Breast epithelium (tissue), 4 donors: ENCODE measurements around the gene TERB2. TPM values are rescaled to one million over a fixed set of nuclear protein-coding genes. Genes with fewer than 3 reads are reported as not detected.
"Not testable (repeated sequence)": the region's sequence is repeated elsewhere in the genome, so short reads cannot be mapped to it uniquely, and the experiment has no call there.

ENCODE experiments used
- DNase-seq, 2 donors: peaks; one replicate each; pipeline ENCODE4 v3.0.0-alpha.2; 2019; ENCODE audit warnings: low spot score in 2 of 2
- H3K27ac ChIP-seq, 2 donors: fragments of 200-600 bp; sonication (generic) in 1 of 2; one replicate each; pipeline ENCODE4 v1.5.1; 2016 to 2019; ENCODE audit warnings: mild to moderate bottlenecking in 1 of 2
- H3K27me3 ChIP-seq, 2 donors: fragments of 200-600 bp; sonication (generic) in 1 of 2; one replicate each; pipeline versions ENCODE4 v1.5.1 to v1.6.0; 2017 to 2019; ENCODE audit warnings: control low read depth in 1 of 2, mild to moderate bottlenecking in 1 of 2
- H3K36me3 ChIP-seq: fragments of 200-600 bp; one replicate; pipeline ENCODE4 v1.5.1; 2019
- H3K4me1 ChIP-seq, 2 donors: fragments of 200-600 bp; sonication (generic); one replicate each; pipeline ENCODE4 v1.5.1; 2016 to 2019; ENCODE audit warnings: control low read depth in 1 of 2
- H3K4me3 ChIP-seq, 3 donors: fragments of 200-600 bp; sonication (generic); 1 replicate in 2 of 3; 2 replicates in 1 of 3; pipeline ENCODE4 v1.5.1; 2016 to 2019; ENCODE audit warnings: mild to moderate bottlenecking in 3 of 3, moderate library complexity in 2 of 3
- H3K9me3 ChIP-seq, 2 donors: fragments of 200-600 bp; sonication (generic) in 1 of 2; one replicate each; pipeline ENCODE4 v1.5.1; 2016 to 2019; ENCODE audit warnings: control low read depth in 1 of 2
- CTCF ChIP-seq, 3 donors: fragments of 450-650 bp; IDR thresholded peaks; one replicate each; pipeline ENCODE4 v1.5.1; 2016 to 2017; ENCODE audit warnings: antibody characterized with exemption in 3 of 3, mild to moderate bottlenecking in 3 of 3, moderate library complexity in 3 of 3
- POLR2A ChIP-seq: fragments of 450-650 bp; IDR thresholded peaks from one replicate; pipeline ENCODE4 v1.6.1; 2016; ENCODE audit warnings: antibody characterized with exemption, mild to moderate bottlenecking, moderate library complexity
- POLR2AphosphoS5 ChIP-seq, 3 donors: sonication (generic); formaldehyde crosslinking; IDR thresholded peaks; one replicate each; pipeline ENCODE4 v1.6.1; 2017; ENCODE audit warnings: antibody characterized with exemption in 3 of 3
- intact Hi-C: fragments of 100-400 bp; cut with DNase I; formaldehyde crosslinking; loops from one replicate; pipeline ENCODE4 v1.15.1; 2023; ENCODE audit warnings: low total_unique reads
- total RNA-seq, 3 donors: library from RNA; depleted of rRNA; stranded (reverse); fragments of >200 nt; gene quantifications; one replicate each; pipeline ENCODE4 v1.1.0, GENCODE V29; 2016

The TERB2 gene, protein sequence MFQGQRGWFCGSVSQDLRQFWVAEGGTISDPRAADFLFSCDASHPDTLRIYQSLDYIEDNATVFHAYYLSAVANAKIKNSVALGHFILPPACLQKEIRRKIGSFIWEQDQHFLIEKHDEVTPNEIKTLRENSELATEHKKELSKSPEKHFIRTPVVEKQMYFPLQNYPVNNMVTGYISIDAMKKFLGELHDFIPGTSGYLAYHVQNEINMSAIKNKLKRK
- total RNA-seq, result not detected

GRCh38 chr15:44956388-44956787 lies at the start of gene TERB2:
TSS of gene TERB2 (plus strand) at chr15:44956687. CDS start at chr15:44956719, 32 bp downstream.
- intact Hi-C loops, result no loop called here
- TF ChIP-seq CTCF (IDR thresholded peaks at IDR 0.05) (no peak), POLR2AphosphoS5 (IDR thresholded peaks at IDR 0.05) (no peak), POLR2A (no peak)
- H3K4me3 ChIP-seq, result no peak within 1 kb of the TSS
- DNase-seq, result no peak
- H3K4me1 ChIP-seq, result no peaks in the 10 kb centered on the region
- no peaks in the 10 kb centered on the region for H3K27me3 ChIP-seq
- no peak within 1 kb of the TSS for H3K27ac ChIP-seq
- H3K36me3 ChIP-seq, result no peaks in the 10 kb centered on the region
- H3K9me3 ChIP-seq, result no peaks in the 10 kb centered on the region

DNA sequence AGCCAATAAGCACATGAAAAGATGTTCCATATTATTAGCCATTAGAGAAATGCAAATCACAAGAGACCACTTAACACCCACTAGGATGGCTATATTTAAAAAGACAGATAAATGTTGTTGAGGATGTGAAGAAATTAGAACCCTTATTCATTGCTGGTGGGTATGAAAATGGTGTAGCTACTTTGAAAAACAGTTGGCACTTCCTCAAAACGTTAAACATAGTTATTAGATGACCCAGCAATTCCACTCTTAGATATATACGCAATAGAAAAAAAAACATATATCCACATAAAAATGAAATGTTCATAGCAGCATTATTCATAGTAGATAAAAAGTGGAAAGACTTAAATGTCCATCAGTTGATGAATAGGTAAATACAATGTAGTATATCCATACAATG lies 47.1 kb upstream of the TERB2 start:
- H3K27me3 ChIP-seq, result no peaks in the 10 kb centered on the region
- H3K36me3 ChIP-seq, result no peaks in the 10 kb centered on the region
- intact Hi-C loops, result no loop called here
- DNase-seq, result no peak
- H3K27ac ChIP-seq, result no peak overlapping the region
- H3K9me3 ChIP-seq, result no peaks in the 10 kb centered on the region
- H3K4me1 ChIP-seq, result no peaks in the 10 kb centered on the region
- TF ChIP-seq POLR2A (no peak), POLR2AphosphoS5 (IDR thresholded peaks at IDR 0.05) (no peak), CTCF (IDR thresholded peaks at IDR 0.05) (no peak)
- H3K4me3 ChIP-seq, result no peak overlapping the region

DNA sequence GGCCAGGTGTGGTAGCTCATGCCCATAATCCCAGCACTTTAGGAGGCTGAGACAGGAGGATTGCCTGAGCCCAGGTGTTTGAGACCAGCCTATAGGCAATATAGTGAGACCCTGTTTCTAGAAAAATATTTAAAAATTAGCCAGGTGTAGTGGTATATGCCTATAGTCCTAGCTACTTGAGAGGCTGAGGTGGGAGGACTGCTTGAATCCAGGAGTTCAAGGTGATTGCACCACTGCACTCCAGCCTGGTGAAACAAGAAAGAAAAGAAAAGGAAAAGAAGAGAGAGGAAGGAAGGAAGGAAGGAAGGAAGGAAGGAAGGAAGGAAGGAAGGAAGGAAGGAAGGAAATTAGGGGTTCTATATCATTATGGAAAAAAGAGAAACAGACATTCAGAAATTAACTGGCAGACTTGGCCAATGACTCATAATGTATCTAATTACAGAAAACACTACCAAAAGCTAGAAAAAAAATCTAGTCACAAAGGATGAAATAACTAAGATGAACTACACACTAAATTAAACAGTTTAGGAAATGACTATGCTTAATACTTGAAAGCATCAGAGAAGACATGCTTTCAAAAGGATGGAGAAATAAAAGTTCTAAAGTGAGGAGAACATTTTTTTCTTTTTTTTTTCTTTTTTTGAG lies 45.4 kb upstream of the TERB2 start:
- Histone ChIP-seq H3K36me3 (no peaks in the 10 kb centered on the region), H3K4me1 (no peaks in the 10 kb centered on the region), H3K4me3 (no peak overlapping the region), H3K27me3 (no peaks in the 10 kb centered on the region), H3K27ac (no peak overlapping the region), H3K9me3 (no peaks in the 10 kb centered on the region)
- TF ChIP-seq POLR2A (no peak), CTCF (IDR thresholded peaks at IDR 0.05) (no peak), POLR2AphosphoS5 (IDR thresholded peaks at IDR 0.05) (no peak)
- no peak for DNase-seq
- intact Hi-C loops, result no loop called here

GRCh38 chr15:44912186-44912585 lies 44.3 kb upstream of the TERB2 start:
- H3K4me1 ChIP-seq, DNase-seq: not testable (repeated sequence)

DNA sequence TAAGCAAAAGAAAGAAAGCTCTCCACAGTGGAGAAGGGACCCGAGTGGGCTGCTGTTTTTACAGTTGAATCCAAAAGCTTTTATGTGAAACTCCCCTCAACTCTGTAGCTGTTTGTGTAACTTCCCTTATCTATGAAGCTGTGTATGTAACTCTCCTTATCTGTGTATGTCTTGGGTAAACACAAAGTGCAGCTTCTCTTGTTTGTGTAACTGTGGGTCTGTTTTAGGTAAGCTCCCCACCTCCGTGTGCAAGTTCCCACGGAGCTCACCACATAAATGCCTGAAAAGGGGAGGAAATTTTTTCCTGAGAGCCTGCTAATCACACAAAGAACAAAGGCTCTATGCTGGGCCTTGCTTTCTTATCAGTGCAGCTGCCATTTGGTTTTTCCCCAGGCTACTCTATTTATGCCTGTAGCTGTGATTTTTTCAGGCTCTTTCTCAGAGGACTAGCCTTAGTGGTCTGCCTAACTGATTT lies 43.5 kb upstream of the TERB2 start:
- H3K27me3 ChIP-seq, H3K4me3 ChIP-seq, H3K4me1 ChIP-seq, H3K27ac ChIP-seq, H3K36me3 ChIP-seq, intact Hi-C loops, DNase-seq, H3K9me3 ChIP-seq: not testable (repeated sequence)

More at GRCh38 chr15:44912186-44912585, 44.3 kb upstream of the TERB2 start:
- H3K27ac ChIP-seq, H3K27me3 ChIP-seq, H3K36me3 ChIP-seq, intact Hi-C loops, H3K4me3 ChIP-seq, H3K9me3 ChIP-seq: not testable (repeated sequence)

- H3K9me3 ChIP-seq, result no peaks in the 10 kb centered on the region
- intact Hi-C loops, result no loop called here
- no peak overlapping the region for H3K4me3 ChIP-seq
- TF ChIP-seq POLR2A (no peak), POLR2AphosphoS5 (IDR thresholded peaks at IDR 0.05) (no peak), CTCF (IDR thresholded peaks at IDR 0.05) (no peak)
- H3K4me1 ChIP-seq, result no peaks in the 10 kb centered on the region
- H3K36me3 ChIP-seq, result no peaks in the 10 kb centered on the region
- no peak for DNase-seq
- H3K27me3 ChIP-seq, result no peaks in the 10 kb centered on the region
- H3K27ac ChIP-seq, result no peak overlapping the region
Observed at GRCh38 chr15:44918136-44918535, 38.4 kb upstream of the TERB2 start.

- H3K9me3 ChIP-seq, H3K4me1 ChIP-seq, H3K4me3 ChIP-seq, H3K27me3 ChIP-seq, H3K27ac ChIP-seq, DNase-seq, intact Hi-C loops, H3K36me3 ChIP-seq: not testable (repeated sequence)
Observed at GRCh38 chr15:44928658-44929057, 27.8 kb upstream of the TERB2 start.

- H3K27ac ChIP-seq, result not testable (repeated sequence)
Observed at GRCh38 chr15:44930283-44930682, 26.2 kb upstream of the TERB2 start.

DNA sequence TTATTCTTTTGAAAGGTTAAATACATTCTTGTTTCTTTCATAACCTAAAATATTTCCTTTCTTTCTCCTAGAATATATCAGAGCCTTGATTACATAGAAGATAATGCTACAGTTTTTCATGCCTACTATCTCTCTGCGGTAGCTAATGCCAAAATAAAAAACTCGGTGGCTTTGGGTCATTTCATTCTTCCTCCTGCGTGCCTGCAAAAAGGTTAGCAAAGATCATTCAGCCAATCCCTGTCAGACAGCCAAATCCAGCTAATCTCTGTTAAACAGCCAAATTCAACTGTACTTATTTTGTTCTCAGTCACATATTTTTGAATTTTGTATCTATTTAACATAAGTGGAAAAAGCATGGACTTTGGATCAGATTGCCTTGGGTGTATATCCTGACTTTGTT lies 1.8 kb downstream of the TERB2 start:
- DNase-seq, H3K27me3 ChIP-seq, H3K27ac ChIP-seq, H3K4me3 ChIP-seq, H3K4me1 ChIP-seq, intact Hi-C loops, H3K9me3 ChIP-seq, H3K36me3 ChIP-seq: not testable (repeated sequence)

More at GRCh38 chr15:44930283-44930682, 26.2 kb upstream of the TERB2 start:
- H3K4me1 ChIP-seq, DNase-seq, intact Hi-C loops, H3K36me3 ChIP-seq, H3K9me3 ChIP-seq, H3K27me3 ChIP-seq, H3K4me3 ChIP-seq: not testable (repeated sequence)
